HG03196 (cell line): ENCODE results near the gene ADAMTS14.

Experiments used
- ATAC-seq: cut with Tn5 transposase; IDR thresholded peaks from one replicate; pipeline ENCODE4 v1.9.1; 2021; ENCODE audit not compliant: unreplicated experiment

The ADAMTS14 gene

DNA sequence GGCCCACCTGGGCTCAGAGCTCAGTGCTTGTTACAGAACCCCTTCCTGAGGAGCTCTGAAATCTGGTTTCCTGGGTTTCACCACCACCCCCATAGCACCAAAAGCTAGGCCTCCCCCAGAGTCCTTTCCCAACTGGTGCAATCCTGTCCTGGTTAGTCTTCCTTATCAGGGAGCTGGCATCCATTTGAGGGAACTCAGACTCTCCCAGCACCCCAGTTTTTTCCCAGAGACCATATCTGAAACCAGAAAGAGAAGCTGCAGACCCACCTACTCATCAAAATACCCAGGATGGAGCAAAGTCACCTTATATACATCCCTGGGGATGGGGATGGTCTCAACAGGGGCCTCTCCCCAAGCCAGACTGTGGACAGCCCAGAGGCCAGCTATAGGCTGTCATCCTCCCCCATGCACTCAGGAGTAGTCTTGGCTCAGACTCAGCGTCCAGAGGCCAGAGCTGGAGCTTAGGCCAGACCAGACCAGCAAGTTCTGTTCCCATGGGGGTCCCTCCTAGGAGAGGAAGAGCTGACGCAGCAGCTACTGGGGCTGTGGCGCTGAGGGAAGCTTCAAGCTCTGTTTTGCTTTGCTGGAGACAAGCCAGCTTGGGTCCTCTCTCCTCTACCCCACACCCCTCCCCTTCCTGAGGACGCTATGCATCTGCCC lies 109.9 kb downstream of the ADAMTS14 start:
- no peak for ATAC-seq

DNA sequence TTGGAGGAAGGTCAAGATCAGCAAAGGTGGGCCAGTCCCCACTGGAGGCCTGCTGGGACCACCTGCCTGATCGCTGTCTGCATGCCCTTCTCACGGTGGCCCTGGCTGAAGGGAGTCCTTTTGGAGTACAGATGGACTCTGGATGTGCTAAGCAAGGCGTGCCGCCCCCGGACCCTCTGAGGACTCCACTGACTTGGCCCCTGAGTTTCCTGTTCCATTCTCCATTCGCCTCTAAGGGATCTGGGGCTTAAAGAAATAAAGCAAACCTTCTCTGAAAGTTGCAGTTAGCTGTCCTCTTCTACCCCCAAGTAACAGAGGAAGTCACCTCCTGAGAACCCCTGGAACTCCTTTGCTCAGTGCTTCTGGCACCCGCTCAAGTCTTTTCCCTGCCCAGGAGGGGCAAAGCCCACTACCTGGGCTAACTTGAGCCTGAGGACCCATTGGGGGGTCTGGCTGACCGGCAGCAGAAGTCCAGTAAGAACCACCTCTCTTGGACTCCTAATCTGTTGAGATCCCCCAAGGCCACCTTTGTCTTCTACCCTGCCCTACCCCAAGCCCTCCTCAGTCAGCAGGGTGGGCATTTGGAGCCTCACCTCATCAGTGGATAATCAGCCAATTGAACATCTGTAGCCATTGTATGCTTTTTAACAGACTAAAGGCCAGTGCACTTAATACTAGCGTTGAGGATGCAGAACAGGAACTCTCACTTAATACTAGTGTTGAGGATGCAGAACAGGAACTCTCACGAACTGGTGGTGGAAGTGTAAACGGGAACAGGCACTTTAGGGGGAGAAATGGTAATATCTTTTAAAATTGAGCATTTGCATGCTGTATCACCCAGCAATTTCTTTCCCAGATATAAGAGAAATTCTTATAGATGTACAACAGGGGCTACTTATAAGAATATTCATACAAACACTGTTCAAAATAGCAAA lies 110.7 kb downstream of the ADAMTS14 start:
- ATAC-seq: no peak

- ATAC-seq: no peak
Measured at GRCh38 chr10:70784016-70784415, 111.7 kb downstream of the ADAMTS14 start.

GRCh38 chr10:70784471-70784870 lies 112.2 kb downstream of the ADAMTS14 start:
- ATAC-seq: no peak

- no peak for ATAC-seq
Measured at GRCh38 chr10:70785190-70785589, 112.9 kb downstream of the ADAMTS14 start, which contains the start of gene TBATA. TSS of gene TBATA (minus strand) at chr10:70785377. CDS start at chr10:70783379, 1,998 bp downstream.

- no peak for ATAC-seq
Measured at GRCh38 chr10:70786799-70787415, 114.6 kb downstream of the ADAMTS14 start.

- ATAC-seq: no peak
Measured at GRCh38 chr10:70791386-70792039, 119.2 kb downstream of the ADAMTS14 start.

DNA sequence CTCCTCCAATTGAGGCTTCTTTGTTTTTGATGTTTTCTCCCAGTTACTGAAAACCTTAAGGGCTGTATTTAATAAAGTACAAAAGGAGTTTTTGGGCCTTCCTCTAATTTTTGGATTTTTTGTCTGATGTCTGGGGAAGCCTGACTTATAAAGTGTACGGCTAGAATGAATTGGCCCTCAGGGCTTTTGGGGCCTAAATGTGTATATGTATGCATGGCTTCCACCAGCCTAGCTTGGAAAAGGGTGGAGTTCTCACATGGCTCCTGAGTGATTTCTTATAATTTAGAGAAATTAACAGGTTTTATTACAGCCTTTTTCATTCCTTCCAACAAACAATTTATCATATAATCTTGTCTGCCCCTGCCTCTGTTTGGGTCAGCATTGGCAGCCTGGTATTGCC lies 123.3 kb downstream of the ADAMTS14 start:
- no peak for ATAC-seq

DNA sequence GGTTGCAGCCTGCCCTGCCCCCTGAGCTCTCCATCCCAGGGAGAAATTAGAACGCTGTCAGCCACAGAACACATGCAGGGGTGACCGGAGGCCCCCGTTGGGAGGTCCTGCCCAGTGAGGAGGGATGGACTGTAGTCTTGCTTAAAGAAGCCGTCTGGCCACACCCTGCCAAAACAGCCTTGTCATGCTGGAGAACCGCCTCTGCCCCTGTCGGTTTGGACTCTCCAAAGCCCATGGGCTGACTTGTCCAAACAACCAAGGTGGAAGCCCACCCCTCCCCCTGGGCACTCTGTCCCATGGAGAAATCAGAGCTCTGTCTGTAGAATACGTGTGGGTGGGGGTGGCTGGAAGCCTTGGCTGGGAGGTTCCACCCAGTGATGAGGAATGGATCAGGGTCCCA lies 125.5 kb downstream of the ADAMTS14 start:
- no peak for ATAC-seq

GRCh38 chr10:70799124-70799523 lies 126.8 kb downstream of the ADAMTS14 start:
- ATAC-seq: no peak

DNA sequence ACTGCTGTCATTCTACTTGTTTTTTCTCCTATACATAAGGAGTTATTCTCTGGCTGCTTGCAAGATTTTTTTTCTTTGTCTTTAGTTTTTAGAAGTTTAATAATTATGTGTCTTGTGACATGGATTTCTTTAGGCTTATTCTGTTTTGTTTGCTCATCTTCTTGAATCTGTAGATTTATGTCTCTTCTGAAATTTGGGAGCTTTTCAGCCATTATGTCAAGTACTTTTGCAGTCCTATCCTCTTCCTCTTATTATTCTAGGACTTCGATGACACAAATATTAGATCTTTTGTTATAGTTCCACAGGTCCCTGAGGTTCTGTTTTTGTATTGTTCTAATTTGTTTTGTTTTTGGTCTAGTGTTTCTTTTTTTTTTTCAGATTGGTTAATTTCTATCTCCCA lies 129.5 kb downstream of the ADAMTS14 start:
- no peak for ATAC-seq

DNA sequence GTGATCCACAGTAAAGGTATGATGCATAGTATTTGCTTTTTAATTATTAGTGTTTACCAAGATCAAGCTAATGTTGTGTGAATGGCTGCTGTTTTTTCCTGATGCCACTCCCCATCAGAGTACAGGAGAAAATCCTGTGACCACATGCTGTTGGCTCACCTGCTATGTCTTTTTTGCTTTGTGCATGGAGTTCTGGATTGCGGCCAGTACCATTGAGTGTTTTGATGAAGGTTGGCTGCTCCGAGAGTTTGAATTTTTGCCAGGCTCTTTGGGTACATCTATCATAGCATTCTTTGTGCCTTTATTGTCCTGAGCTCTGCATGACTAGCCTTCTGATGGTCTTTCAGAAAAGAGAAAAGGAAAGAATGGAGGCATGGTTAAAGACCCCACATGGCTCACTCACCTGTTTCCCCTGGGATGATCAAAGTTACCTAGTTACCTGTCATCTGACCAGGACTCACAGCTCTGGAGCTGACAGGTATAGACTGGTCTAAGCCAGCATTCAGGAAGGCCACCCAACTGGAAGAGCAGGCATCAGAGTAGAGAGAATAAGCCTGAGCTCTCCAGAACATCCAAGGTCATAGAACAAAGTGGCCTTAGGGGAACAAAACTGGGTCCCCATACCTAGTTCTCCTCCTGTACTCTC lies 131.6 kb downstream of the ADAMTS14 start:
- no peak for ATAC-seq

DNA sequence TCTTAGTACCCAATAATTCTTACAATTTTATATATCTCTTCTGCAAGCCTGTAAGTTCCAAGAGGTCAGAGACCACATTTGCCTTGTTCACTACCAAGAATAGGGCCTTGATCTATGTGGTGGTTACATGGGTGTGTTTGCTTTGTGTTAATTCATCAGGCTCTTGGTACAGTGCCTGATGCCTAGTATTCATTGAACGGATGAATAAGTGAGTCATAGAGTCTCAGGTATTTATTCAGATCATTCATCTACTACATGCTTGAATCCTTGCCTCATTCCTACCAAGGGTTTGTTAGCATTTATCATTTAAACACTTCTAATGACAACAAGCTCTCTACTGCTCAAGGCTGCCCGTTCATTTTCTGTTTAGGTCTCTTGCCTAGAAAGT lies 132.1 kb downstream of the ADAMTS14 start:
- ATAC-seq: no peak

- no peak for ATAC-seq
Measured at GRCh38 chr10:70805619-70806215, 133.4 kb downstream of the ADAMTS14 start.

DNA sequence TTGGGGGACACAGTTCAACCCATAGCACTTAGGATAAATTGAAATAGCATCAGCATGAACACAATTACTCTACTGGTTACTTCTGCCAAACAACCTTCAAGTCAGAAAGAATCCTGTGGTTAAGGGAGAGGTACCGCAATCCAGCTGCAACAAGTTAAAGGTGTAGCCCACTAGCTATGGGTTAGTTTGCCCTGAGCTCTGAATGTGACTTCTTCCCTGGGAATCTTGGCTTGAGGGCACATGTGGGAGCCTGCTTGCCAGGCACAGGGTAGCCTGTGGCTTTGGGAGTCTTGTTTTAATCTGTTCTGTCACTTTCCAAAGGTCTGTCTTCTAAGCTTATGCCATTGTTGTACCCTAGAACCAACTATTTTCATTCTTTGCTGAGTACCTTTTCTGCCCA lies 134.5 kb downstream of the ADAMTS14 start:
- ATAC-seq: no peak

DNA sequence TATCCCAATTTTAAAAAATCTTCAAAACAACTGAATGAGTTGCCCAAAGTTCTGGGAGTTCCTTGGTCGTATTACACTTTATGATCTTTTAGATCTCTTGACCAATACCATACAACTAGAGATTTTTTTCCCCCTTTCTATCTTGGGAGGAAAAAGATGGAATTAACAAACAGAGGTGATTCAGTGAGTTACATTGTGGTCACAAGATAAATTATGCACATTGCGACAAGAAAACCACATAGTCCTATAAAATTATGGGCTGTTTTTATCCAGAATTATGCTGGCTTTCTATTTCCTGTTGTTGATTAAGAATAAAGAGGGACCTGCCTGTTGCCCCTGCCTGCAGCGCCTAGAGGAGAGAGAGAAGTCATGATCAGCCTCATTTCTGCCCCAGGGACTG lies 135.2 kb downstream of the ADAMTS14 start:
- ATAC-seq: no peak

DNA sequence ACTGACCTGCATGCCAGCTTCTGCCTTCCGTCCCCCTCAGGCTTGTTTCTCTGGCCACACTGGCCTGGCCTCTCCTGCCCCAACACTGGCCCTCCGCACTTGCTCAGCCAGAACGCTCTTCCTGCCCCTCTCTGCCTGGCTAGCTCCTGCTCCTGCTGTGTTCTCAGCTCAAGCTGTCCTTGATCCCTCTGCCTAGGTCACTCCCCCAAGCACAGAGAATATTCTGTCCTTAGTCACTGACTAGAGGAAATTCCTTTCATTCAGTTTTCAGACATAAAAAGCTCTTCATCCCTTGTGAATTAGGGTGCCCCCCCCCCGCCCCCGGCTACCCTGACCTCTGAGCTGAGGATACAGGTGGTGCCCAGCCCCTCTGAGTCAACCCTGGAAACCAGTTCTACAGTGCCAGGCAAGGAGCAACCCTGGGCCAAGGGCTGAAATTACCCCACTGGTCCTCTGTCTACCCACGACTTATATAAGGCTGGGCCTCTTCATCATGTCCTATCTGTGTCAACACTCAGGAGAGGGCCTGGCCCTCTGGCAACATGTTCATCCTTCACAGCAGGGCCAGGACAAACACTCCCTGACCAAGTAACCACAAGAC lies 136.8 kb downstream of the ADAMTS14 start:
- no peak for ATAC-seq

GRCh38 chr10:70809726-70810125 lies 137.4 kb downstream of the ADAMTS14 start:
- ATAC-seq: no peak

- ATAC-seq: no peak
Measured at GRCh38 chr10:70810967-70811366, 138.7 kb downstream of the ADAMTS14 start.

GRCh38 chr10:70811881-70812280 lies 139.6 kb downstream of the ADAMTS14 start:
- no peak for ATAC-seq
